CD4-positive, CD25-positive, alpha-beta regulatory T cell (primary cell): ENCODE measurements around the gene ACLY. TPM values are rescaled to one million over a fixed set of nuclear protein-coding genes. Genes with fewer than 3 reads are reported as not detected.
A peak's percentile ranks its signal among the peaks of the same experiment; 100 is the strongest.
"Not testable (repeated sequence)": the region's sequence is repeated elsewhere in the genome, so short reads cannot be mapped to it uniquely, and the experiment has no call there.

Experiments
- ATAC-seq, 2 donors: fragments of 150-1000 bp; cut with Tn5 transposase; one replicate each; pipeline ENCODE4 v1.10.0; 2021; ENCODE audit warnings: low read depth in 2 of 2, moderate number of reproducible peaks in 2 of 2, moderate library complexity in 1 of 2
- DNase-seq, 3 donors: peaks; one replicate each; pipeline versions ENCODE4 v3.0.0 to v3.0.0-alpha.2; 2012 to 2022; ENCODE audit warnings: mixed read lengths in 1 of 3
- H3K27ac ChIP-seq: one replicate; pipeline ENCODE4 v1.7.0; 2013; ENCODE audit warnings: mild to moderate bottlenecking, low read length; ENCODE audit not compliant: insufficient read depth, poor library complexity, severe bottlenecking
- H3K27me3 ChIP-seq: one replicate; pipeline ENCODE4 v1.7.0; 2013; ENCODE audit warnings: low read length; ENCODE audit not compliant: control insufficient read depth, insufficient read depth
- H3K36me3 ChIP-seq: one replicate; pipeline ENCODE4 v1.7.0; 2013; ENCODE audit warnings: mild to moderate bottlenecking, low read length, moderate library complexity; ENCODE audit not compliant: control insufficient read depth, insufficient read depth
- H3K4me1 ChIP-seq: 2 replicates; pipeline ENCODE4 v1.7.0; 2013; ENCODE audit warnings: mild to moderate bottlenecking, low read length; ENCODE audit not compliant: insufficient read depth, control insufficient read depth, poor library complexity, severe bottlenecking
- H3K4me3 ChIP-seq: one replicate; pipeline ENCODE4 v1.7.0; 2013; ENCODE audit warnings: low read depth, mild to moderate bottlenecking, low read length, moderate library complexity
- H3K9me3 ChIP-seq, 2 experiments: 1 replicate in 1 of 2; 2 replicates in 1 of 2; pipeline ENCODE4 v1.7.0; 2013; ENCODE audit warnings: low read length in 2 of 2, mild to moderate bottlenecking in 1 of 2, moderate library complexity in 1 of 2; ENCODE audit not compliant: control insufficient read depth in 2 of 2
- H3K27ac Mint-ChIP-seq, 3 donors: one replicate each; pipeline ENCODE4 v1.8.0; 2020 to 2022; ENCODE audit warnings: mild to moderate bottlenecking in 3 of 3, mixed read lengths in 3 of 3, moderate library complexity in 2 of 3
- H3K27me3 Mint-ChIP-seq: one replicate; pipeline ENCODE4 v1.8.0; 2022; ENCODE audit warnings: mild to moderate bottlenecking, mixed read lengths
- H3K36me3 Mint-ChIP-seq: one replicate; pipeline ENCODE4 v1.8.0; 2020; ENCODE audit warnings: mixed read lengths
- H3K4me1 Mint-ChIP-seq, 4 donors: one replicate each; pipeline ENCODE4 v1.8.0; 2020 to 2022; ENCODE audit warnings: mixed read lengths in 4 of 4, mild to moderate bottlenecking in 1 of 4
- H3K4me3 Mint-ChIP-seq, 4 donors: one replicate each; pipeline ENCODE4 v1.8.0; 2020 to 2022; ENCODE audit warnings: mild to moderate bottlenecking in 4 of 4, mixed read lengths in 4 of 4, moderate library complexity in 3 of 4
- H3K9me3 Mint-ChIP-seq, 7 donors: one replicate each; pipeline ENCODE4 v1.8.0; 2020 to 2022; ENCODE audit warnings: mixed read lengths in 7 of 7, mild to moderate bottlenecking in 3 of 7, moderate library complexity in 2 of 7
- polyA plus RNA-seq, 4 donors: library from polyadenylated mRNA; unstranded; fragments of 300-500 nt; fragmentation: Illumina TruSeq; gene quantifications; one replicate each; pipeline ENCODE4 v1.2.3, GENCODE V29; 2021
- total RNA-seq: library from RNA; stranded (reverse); gene quantifications from one replicate; pipeline ENCODE4 v1.2.3, GENCODE V29; 2022

The ACLY gene
- total and polyA plus RNA-seq, 5 donors from 2014 or later: 50.3 to 76.3 (median 56.7) TPM

DNA sequence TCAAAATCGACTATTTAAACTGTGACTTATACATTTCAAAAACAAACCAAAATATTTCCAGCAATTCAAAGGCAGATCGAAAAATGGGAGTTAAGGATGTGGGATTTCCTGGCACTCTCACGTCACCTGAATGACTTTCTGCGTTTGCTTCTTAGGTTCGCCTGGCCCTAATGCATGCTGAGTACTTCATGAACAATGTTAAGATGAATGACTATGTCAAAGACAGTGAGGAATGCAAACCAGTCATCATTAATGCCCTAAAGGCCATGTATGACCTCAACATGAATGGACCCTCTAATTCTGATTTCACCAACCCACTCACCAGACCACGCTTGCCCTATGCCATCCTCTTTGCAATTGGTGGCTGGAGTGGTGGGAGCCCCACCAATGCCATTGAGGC is 73.8 kb downstream of the ACLY start:
- Histone ChIP-seq H3K27ac (no peak overlapping the region), H3K36me3 (peaks cover 4% of the 10 kb centered on the region), H3K9me3 (no peaks in the 10 kb centered on the region), H3K4me3 (no peak overlapping the region), H3K4me1 (no peaks in the 10 kb centered on the region), H3K27me3 (no peaks in the 10 kb centered on the region)
- Mint-ChIP-seq H3K9me3 (no peaks in the 10 kb centered on the region), H3K4me3 (no peak overlapping the region), H3K27ac (no peak overlapping the region), H3K27me3 (no peaks in the 10 kb centered on the region), H3K36me3 (peaks cover 6% of the 10 kb centered on the region), H3K4me1 (peaks cover 5 to 17% (median 9%) of the 10 kb centered on the region in 4 donors)
- DNase-seq (no peak), ATAC-seq (no peak)

DNA sequence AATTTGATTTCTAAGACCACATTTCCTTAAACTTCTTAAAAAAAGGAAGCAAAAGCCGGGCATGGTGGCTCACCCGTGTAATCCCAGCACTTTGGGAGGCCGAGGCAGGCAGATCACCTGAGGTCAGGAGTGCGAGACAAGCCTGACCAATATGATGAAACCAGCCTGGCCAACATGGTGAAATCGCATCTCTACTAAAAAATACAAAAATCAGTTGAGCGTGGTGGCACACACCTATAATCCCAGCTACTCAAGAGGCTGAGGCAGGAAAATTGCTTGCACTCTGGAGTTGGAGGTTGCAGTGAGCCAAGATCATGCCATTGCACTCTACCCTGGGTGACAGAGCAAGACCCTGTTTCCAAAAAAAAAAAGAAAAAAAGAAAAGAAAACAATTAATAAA is 78.0 kb downstream of the ACLY start:
- not testable (repeated sequence) for H3K4me3 Mint-ChIP-seq, H3K27me3 ChIP-seq, H3K27ac Mint-ChIP-seq, H3K36me3 Mint-ChIP-seq, H3K4me1 Mint-ChIP-seq, DNase-seq, H3K9me3 Mint-ChIP-seq, ATAC-seq, H3K9me3 ChIP-seq, H3K27ac ChIP-seq, H3K4me1 ChIP-seq, H3K27me3 Mint-ChIP-seq, H3K36me3 ChIP-seq, H3K4me3 ChIP-seq

DNA sequence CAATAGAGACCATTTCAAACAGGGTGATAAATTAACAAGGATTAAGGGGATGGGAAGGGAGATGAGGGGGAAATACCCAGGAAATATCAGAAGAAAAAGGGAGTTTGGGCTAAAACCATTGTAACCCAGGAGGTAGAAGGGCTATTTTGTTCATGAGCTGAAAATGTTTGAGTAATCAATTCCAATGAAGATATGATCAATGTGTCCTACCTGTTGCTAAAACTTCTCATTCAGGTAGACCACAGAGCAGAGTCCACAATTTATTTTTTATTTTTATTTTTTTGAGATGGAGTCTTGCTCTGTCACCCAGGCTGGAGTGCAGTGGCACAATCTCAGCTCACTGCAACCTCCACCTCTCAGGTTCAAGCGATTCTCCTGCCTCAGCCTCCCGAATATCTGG is 79.3 kb downstream of the ACLY start:
- H3K36me3 ChIP-seq, H3K9me3 Mint-ChIP-seq, H3K4me3 ChIP-seq, DNase-seq, H3K27me3 ChIP-seq, H3K27ac ChIP-seq, H3K4me3 Mint-ChIP-seq, H3K27ac Mint-ChIP-seq, H3K36me3 Mint-ChIP-seq, H3K9me3 ChIP-seq, ATAC-seq: not testable (repeated sequence)
- H3K4me1 Mint-ChIP-seq: peaks cover 5 to 19% (median 9%) of the 10 kb centered on the region in 4 donors
- H3K4me1 ChIP-seq: peaks cover 12% of the 10 kb centered on the region
- H3K27me3 Mint-ChIP-seq: peaks cover 12% of the 10 kb centered on the region

DNA sequence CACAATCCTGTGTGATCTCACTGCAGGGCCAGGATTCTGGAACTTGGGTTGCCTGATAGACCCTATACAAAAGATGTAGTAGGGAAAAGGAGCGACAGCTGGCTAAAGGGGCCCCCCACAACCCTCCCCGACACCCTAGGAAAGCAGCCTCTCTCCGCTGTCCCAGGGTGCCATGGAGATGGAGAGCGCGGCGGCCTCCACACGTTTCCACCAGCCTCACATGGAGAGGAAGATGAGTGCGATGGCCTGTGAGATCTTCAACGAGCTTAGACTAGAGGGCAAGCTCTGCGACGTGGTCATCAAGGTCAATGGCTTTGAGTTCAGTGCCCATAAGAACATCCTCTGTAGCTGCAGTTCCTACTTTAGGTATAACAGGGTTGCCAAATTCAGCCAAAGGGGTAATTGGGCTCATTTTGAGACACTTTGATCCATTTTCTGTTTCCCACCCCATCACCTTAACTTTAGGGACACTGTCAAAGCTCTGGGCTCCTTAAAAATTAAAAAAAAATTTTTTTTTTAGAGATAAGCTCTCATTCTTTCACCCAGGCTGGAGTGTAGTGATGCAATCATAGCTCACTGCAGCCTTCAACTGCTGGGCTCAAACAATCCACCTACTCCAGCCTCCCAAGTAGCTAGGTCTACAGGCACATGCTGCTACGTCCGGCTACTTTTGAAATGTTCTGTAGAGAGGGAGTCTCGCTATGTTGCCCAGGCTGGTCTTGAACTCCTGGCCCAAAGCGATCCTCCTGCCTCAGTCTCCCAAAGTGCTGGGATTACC is 80.8 kb downstream of the ACLY start, which contains the start of gene KLHL10:
KLHL10 (plus strand) TSS at position 65 of the 778 bp plus-strand sequence; CDS start at position 173, 108 bp downstream.
- no peak for DNase-seq
- peaks cover 5 to 24% (median 9%) of the 10 kb centered on the region in 4 donors for H3K4me1 Mint-ChIP-seq
- no peaks in the 10 kb centered on the region for H3K9me3 Mint-ChIP-seq
- H3K9me3 ChIP-seq: no peaks in the 10 kb centered on the region
- peak within 1 kb of the TSS; percentile 69 to 88 (median 84) for H3K4me3 Mint-ChIP-seq
- peak within 1 kb of the TSS in 1 of 3 donors; percentile 84 for H3K27ac Mint-ChIP-seq
- H3K27me3 Mint-ChIP-seq: peaks cover 16% of the 10 kb centered on the region
- peaks cover 12% of the 10 kb centered on the region for H3K4me1 ChIP-seq
- no peak within 1 kb of the TSS for H3K27ac ChIP-seq
- H3K36me3 Mint-ChIP-seq: peaks cover under 1% of the 10 kb centered on the region
- no peak for ATAC-seq
- peaks cover 3% of the 10 kb centered on the region for H3K27me3 ChIP-seq
- no peaks in the 10 kb centered on the region for H3K36me3 ChIP-seq
- H3K4me3 ChIP-seq: peak within 1 kb of the TSS; percentile 57

DNA sequence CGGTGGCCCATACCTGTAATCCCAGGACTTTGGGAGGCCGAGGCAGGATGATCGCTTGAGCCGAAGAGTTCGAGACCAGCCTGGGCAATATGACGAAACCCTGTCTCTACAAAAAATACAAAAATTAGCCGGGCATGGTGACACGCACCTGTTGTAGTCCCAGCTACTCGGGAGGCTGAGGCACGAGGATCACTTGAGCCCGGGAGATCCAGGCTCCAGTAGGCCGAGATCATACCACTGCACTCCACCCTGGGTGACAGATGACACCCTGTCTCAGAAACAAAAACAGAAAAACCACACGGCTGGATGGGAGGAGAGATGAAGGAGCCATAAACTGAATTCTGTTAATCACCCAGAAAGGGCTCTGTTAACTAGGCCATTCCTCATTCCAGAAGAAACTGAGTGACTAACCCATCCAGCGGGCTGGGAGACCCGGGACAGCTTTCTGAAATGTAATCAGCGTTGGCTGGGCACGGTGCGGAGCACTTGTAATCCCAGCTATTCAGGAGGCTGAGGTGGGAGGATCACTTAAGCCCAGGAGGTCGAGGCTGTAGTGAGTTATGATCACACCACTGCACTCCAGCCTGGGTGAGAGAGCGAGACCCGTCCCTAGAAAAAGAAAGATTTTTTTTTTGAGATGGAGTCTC is 82.1 kb downstream of the ACLY start:
- Mint-ChIP-seq H3K27ac (peak overlapping the region in 2 of 3 donors; percentile 69 to 84), H3K27me3 (peaks cover 16% of the 10 kb centered on the region), H3K4me3 (peak overlapping the region; percentile 69 to 88 (median 84)), H3K9me3 (no peaks in the 10 kb centered on the region), H3K36me3 (peaks cover 3% of the 10 kb centered on the region), H3K4me1 (peaks cover 8 to 26% (median 9%) of the 10 kb centered on the region in 4 donors)
- Histone ChIP-seq H3K27ac (no peak overlapping the region), H3K4me3 (peak overlapping the region; percentile 57), H3K36me3 (no peaks in the 10 kb centered on the region), H3K27me3 (peaks cover 3% of the 10 kb centered on the region), H3K4me1 (peaks cover 12% of the 10 kb centered on the region), H3K9me3 (no peaks in the 10 kb centered on the region)
- no peak for ATAC-seq
- DNase-seq: peak in 1 of 3 donors; percentile 21

DNA sequence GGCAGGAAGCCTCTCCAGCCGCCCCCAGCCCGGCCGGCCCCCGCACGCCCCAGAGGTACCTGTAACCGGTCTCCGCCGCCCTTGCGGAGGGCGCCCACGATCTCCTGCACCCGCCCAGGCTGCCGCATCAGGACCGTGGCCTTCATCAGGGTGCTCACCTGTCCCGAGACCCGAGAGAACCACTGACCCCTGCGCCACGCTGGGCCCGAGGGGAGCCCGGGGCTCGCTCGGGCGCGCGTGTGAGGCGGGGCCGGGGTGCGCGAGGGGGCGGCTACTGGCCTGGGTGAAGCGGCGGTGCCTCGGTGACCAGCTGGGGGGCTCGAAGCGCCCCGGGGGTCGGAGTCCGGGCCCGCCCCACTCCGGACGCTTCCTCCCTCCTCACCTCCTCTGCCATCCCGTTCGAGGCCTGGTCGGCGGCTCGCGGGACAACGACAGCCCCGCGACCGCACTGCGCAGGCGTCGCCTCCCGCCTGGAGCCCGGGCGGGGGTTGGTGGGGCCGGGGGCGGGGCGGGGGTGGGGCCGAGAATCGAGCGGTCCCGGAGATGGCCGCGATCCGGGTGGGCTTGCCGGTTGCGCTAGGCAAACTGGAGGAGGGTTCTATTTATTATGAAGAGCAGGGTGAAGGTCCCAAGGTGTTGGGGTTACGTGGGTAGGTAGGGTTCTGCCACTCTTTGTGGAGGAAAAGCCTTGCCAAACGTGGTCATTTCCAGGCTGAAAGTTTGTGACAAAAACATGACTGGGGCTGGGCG is 82.8 kb downstream of the ACLY start, which contains the start of gene NT5C3B:
NT5C3B (minus strand) TSS at position 433 of the 750 bp plus-strand sequence; CDS start at position 394, 39 bp downstream.
- peak within 1 kb of the TSS; percentile 57 for H3K4me3 ChIP-seq
- H3K36me3 Mint-ChIP-seq: peaks cover 8% of the 10 kb centered on the region
- ATAC-seq: peak; percentile 63 to 78
- H3K9me3 ChIP-seq: no peaks in the 10 kb centered on the region
- H3K36me3 ChIP-seq: no peaks in the 10 kb centered on the region
- H3K27ac Mint-ChIP-seq: peak within 1 kb of the TSS; percentile 70 to 88 (median 84)
- no peak within 1 kb of the TSS for H3K27ac ChIP-seq
- H3K4me3 Mint-ChIP-seq: peak within 1 kb of the TSS; percentile 87 to 91 (median 89)
- H3K4me1 Mint-ChIP-seq: peaks cover 8 to 26% (median 9%) of the 10 kb centered on the region in 4 donors
- peak; percentile 25 to 50 (median 29) for DNase-seq
- peaks cover 3% of the 10 kb centered on the region for H3K27me3 ChIP-seq
- no peaks in the 10 kb centered on the region for H3K9me3 Mint-ChIP-seq
- peaks cover 16% of the 10 kb centered on the region for H3K27me3 Mint-ChIP-seq
- peaks cover 12% of the 10 kb centered on the region for H3K4me1 ChIP-seq

DNA sequence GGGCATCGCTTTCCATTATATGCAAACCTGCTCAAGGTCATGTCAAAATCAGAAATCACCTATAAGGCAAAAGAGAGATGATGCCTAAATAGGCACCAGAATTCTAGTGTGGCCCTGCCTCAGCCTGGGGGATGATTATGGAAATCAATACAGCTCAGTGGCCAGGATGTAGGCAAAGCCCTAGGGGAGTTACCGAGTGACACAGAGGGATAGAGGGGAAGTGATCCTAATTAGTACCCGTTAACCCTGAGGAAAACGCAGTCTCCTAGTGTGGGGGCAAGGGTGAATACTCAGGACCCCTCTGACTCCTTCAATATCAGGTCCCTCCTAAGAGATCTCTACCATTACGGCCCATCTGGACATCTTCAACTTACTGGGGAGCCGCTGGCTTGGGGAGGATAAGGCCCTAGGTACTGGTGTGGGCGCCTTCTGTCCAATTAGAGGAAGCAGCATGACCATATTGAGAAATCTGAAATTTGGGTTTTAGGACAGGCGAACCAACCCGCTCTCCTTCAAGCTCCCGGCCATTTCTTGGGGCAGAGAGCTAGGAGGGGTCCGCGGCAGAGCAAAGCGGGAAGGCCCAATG is 83.4 kb downstream of the ACLY start:
- no peak overlapping the region for H3K27ac ChIP-seq
- peaks cover 8 to 26% (median 9%) of the 10 kb centered on the region in 4 donors for H3K4me1 Mint-ChIP-seq

More for the DNA sequence above, 83.4 kb downstream of the ACLY start:
- Histone ChIP-seq H3K27me3 (peaks cover 3% of the 10 kb centered on the region), H3K36me3 (peaks cover 5% of the 10 kb centered on the region), H3K4me1 (peaks cover 12% of the 10 kb centered on the region), H3K9me3 (no peaks in the 10 kb centered on the region), H3K4me3 (peak overlapping the region; percentile 44)
- DNase-seq: no peak
- Mint-ChIP-seq H3K9me3 (no peaks in the 10 kb centered on the region), H3K4me3 (peak overlapping the region; percentile 87 to 91 (median 89)), H3K27ac (peak overlapping the region; percentile 70 to 88 (median 75)), H3K27me3 (peaks cover 16% of the 10 kb centered on the region), H3K36me3 (peaks cover 13% of the 10 kb centered on the region)
- no peak for ATAC-seq
